HG02938 (cell line): Measurements from ENCODE around the gene FBXO3.
"Not testable (repeated sequence)": the region's sequence is repeated elsewhere in the genome, so short reads cannot be mapped to it uniquely, and the experiment has no call there.

Experiments
- ATAC-seq: cut with Tn5 transposase; IDR thresholded peaks from one replicate; pipeline ENCODE4 v1.9.1; 2021; ENCODE audit warnings: mild to moderate bottlenecking, moderate library complexity; ENCODE audit not compliant: unreplicated experiment

Gene FBXO3

GRCh38 chr11:33773987-33774735 lies at the start of gene FBXO3:
FBXO3 (minus strand) TSS chr11:33774520; CDS start chr11:33774497, 23 bp downstream.
- ATAC-seq: peak; percentile 66

- ATAC-seq: not testable (repeated sequence)
Measured at GRCh38 chr11:33822981-33823380, 48.7 kb upstream of the FBXO3 start.

GRCh38 chr11:33819278-33820035 lies 45.1 kb upstream of the FBXO3 start:
- no peak for ATAC-seq

- no peak for ATAC-seq
Measured at GRCh38 chr11:33808228-33808828, 34.0 kb upstream of the FBXO3 start.

GRCh38 chr11:33804471-33804870 lies 30.2 kb upstream of the FBXO3 start:
- ATAC-seq: no peak

- no peak for ATAC-seq
Measured at GRCh38 chr11:33802194-33802950, 28.1 kb upstream of the FBXO3 start.

GRCh38 chr11:33801821-33802193 lies 27.5 kb upstream of the FBXO3 start:
- ATAC-seq: no peak

- no peak for ATAC-seq
Measured at GRCh38 chr11:33797879-33798278, 23.6 kb upstream of the FBXO3 start.

- ATAC-seq: no peak
Measured at GRCh38 chr11:33790040-33790439, 15.7 kb upstream of the FBXO3 start.

- ATAC-seq: not testable (repeated sequence)
Measured at GRCh38 chr11:33788095-33788494, 13.8 kb upstream of the FBXO3 start.

GRCh38 chr11:33787076-33787475 lies 12.8 kb upstream of the FBXO3 start:
- no peak for ATAC-seq

GRCh38 chr11:33785609-33786008 lies 11.3 kb upstream of the FBXO3 start:
- ATAC-seq: no peak

GRCh38 chr11:33779849-33780528 lies 5.7 kb upstream of the FBXO3 start:
- ATAC-seq: no peak

GRCh38 chr11:33778675-33779074 lies 4.4 kb upstream of the FBXO3 start:
- ATAC-seq: no peak

- ATAC-seq: no peak
Measured at GRCh38 chr11:33777906-33778305, 3.6 kb upstream of the FBXO3 start.

GRCh38 chr11:33775832-33776470 lies 1.6 kb upstream of the FBXO3 start:
- peak; percentile 26 for ATAC-seq

- no peak for ATAC-seq
Measured at GRCh38 chr11:33775467-33775807, 1.1 kb upstream of the FBXO3 start.

GRCh38 chr11:33774736-33775466 lies 581 bp upstream of the FBXO3 start:
- no peak for ATAC-seq

GRCh38 chr11:33773404-33773986 lies 825 bp downstream of the FBXO3 start:
- ATAC-seq: peak; percentile 15
